HG02642 (cell line): ENCODE results near the gene CASKIN1.
"Not testable (repeated sequence)": the region's sequence is repeated elsewhere in the genome, so short reads cannot be mapped to it uniquely, and the experiment has no call there.

Experiments
- ATAC-seq: cut with Tn5 transposase; IDR thresholded peaks from one replicate; pipeline ENCODE4 v1.9.1; 2021; ENCODE audit warnings: mild to moderate bottlenecking; ENCODE audit not compliant: unreplicated experiment, poor library complexity

Gene CASKIN1

GRCh38 chr16:2147378-2147777 is 49.0 kb downstream of the CASKIN1 start:
- no peak for ATAC-seq

DNA sequence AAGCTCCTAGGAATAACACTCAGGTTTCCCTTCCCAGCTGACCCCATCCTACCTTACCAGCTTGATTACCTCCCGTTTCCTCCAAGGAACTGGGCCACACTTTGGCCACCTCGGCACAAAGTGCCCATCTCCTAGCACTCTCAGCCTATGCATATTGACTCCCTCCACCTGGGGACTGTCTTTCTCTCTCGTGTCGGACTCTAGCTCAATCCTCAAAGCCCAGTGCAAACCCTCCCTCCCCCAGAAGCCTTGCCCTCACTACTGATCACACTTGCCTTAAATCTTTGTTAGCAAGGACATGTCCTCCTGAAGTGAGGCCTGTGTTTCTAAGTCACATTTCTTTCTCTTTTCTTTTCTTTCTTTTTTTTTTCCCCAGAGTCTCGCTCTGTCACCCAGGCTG is 50.6 kb downstream of the CASKIN1 start:
- no peak for ATAC-seq

GRCh38 chr16:2143878-2144485 is 52.4 kb downstream of the CASKIN1 start:
- no peak for ATAC-seq

- ATAC-seq = no peak
Measured at GRCh38 chr16:2142942-2143877, 53.2 kb downstream of the CASKIN1 start.

DNA sequence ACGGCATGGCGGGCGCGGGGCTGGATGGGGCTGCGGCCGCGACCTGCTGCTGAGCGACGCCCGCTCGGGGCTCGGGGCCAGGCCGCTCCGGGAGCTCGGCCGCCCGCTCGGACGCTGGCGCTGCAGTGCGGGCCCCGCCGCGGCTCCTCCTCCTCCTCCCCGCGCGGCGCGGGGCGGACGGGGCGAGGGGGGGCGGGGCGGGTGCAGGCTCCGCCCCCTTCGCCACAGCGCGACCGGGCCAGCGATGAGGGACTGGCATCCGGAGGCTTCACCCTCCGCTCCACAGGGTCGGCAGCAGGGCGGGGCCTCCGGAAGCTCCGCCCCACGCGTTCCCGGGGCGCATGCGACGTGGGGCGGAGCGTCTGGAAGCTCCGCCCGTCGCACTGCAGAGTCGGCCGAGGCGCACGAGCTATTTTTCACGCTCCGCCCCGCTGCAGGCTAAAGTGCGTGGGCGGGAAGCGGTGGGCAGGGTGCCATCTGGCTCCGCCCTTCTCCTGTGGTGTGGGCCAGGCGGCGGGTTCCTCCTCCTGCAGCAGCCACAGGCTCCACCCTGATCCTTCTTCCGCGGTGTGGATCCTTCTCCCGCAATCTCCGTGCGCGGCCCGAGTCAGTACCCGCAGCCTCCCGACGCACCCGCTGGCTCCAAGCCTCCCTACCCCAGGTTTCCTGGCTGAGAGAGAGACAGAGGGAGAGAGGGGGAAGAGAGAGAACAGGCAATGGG is 60.5 kb downstream of the CASKIN1 start, which contains the start of gene PKD1:
Gene PKD1, minus strand, starts transcription at position 129 of the 721 bp plus-strand sequence. CDS start 209 bp downstream, outside the sequence.
- ATAC-seq = peak; percentile 66

DNA sequence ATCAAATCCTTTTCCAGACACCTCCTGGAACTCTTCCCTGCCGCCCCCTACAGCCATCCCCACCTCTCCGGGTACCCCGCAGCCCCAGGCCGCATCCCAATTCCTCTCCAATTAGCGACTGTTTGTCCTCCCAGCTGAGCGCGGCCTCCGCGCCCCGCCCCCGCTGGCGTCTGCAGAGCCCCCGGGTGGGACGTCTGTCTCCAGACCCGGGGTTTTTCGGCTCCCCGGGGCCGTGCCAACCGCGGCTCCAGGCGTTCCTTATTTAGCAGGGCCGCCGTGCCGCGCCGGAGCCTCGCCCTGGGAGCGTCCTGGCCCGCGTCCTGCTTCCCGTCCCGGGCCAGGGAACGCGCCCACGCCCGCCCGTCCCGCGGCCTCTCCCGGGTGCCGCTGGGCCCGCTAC is 61.3 kb downstream of the CASKIN1 start:
- ATAC-seq = not testable (repeated sequence)

GRCh38 chr16:2133797-2134196 is 62.6 kb downstream of the CASKIN1 start:
- ATAC-seq = not testable (repeated sequence)

DNA sequence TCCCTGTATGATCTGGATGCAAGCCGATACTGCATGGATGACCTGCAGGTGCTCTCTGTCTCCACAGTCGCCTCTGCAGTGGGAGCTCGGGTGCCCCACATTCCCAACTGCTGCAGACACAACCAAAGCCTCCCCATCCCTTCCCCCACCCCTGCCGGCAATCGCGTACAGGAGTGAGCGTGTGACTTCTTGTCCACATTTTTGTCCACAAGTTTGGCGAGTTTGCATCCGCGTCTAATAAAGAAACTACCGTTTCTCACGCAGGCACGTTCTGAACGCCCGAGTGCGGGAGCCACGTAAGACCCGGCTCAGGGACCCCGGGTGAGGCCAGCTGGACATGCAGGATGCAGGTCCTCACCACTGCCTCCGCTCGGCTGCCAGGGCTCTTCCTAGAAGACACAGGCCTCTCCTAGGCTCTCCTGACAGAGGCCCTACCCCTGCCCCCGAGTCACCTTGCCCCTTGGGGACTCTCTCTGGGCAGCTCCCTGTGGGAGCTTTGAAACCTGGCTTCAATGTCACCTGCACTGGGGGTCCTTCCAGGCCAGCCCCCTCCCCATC is 66.4 kb downstream of the CASKIN1 start:
- not testable (repeated sequence) for ATAC-seq

DNA sequence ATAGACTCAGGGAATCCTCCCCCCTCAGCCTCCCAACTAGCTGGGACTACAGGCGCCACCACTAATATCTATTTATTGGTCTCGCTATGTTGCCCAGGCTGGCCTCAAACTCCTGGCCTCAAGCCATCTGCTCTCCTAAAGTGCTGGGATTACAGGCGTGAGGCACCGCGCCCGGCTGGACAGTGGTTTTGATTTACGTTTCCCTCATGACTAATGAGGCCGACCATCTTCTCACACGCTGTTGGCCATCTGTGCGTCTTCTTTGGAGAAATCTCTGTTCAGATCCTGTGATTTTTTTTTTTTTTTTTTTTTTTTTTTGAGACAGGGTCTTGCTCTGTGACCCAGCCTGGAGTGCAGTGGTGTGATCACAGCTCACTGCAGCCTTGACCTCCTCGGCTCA is 67.2 kb downstream of the CASKIN1 start:
- ATAC-seq = not testable (repeated sequence)

DNA sequence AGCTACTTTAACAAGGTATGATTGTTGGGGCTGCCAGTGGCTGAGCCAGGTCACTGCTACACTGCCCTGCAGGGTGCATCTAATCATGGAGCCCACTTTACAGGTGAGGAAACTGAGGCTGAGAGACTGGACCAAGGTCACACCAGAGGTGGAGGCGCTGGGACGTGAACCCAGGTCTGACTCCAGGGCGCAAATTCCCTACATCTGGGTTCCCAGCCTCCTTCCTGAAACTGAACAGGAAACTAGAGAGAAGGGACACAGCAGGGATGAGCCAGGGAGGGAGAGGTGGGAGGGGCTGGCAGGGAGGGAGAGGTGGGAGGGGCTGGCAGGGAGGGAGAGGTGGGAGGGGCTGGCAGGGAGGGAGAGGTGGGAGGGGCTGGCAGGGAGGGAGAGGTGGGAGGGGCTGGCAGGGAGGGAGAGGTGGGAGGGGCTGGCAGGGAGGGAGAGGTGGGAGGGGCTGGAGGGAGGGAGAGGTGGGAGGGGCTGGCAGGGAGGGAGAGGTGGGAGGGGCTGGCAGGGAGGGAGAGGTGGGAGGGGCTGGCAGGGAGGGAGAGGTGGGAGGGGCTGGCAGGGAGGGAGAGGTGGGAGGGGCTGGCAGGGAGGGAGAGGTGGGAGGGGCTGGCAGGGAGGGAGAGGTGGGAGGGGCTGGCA is 68.7 kb downstream of the CASKIN1 start:
- not testable (repeated sequence) for ATAC-seq
